AG04449 (cell line): Measurements from ENCODE around the gene EML1.
"Not testable (repeated sequence)": the region's sequence is repeated elsewhere in the genome, so short reads cannot be mapped to it uniquely, and the experiment has no call there.

Experiments used
- CTCF ChIA-PET: fragments of 350-600 bp; formaldehyde crosslinking; extraction: SDS; loops from one replicate; lab custom pipeline; 2021; ENCODE audit warnings: antibody characterized with exemption; lab: Yijun Ruan, JAX
- POLR2A ChIA-PET: fragments of 400-600, 350-600 bp; formaldehyde crosslinking; extraction: SDS; loops from one replicate; lab custom pipeline; 2020; ENCODE audit warnings: antibody characterized with exemption, inconsistent platforms; lab: Yijun Ruan, JAX
- DNase-seq: peaks from one replicate; pipeline ENCODE4 v3.0.0-alpha.2; 2010; ENCODE audit warnings: low read depth, low spot score
- H3K4me3 ChIP-seq: 2 replicates; pipeline ENCODE4 v1.5.1; 2011; ENCODE audit warnings: low read depth, mild to moderate bottlenecking, control low read depth, low read length
- TF ChIP-seq, protein P1 (sequence below): IDR thresholded peaks from one replicate; pipeline ENCODE4 v1.5.1; 2011; ENCODE audit warnings: mild to moderate bottlenecking, moderate library complexity, low read length, control low read depth, inconsistent platforms; ENCODE audit not compliant: insufficient read depth; ENCODE audit errors: missing control alignments

EML1 gene

DNA sequence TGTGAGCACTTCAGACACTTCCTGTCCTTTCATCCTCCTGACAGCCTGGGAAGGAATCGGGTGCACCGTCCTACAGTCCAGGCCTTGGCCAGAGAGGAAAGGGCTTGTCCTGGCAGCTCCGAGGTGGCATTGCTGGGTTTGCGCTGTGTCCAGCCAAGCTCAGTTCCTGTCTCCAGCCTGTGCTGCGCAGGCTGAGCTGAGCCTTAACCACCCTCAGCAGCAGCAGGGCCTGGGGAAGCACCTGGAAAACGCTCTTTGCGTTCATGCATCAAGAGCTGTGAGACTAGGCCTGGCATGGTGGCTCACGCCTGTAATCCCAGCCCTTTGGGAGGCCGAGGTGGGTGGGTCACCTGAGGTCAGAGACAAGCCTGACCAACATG is 33.7 kb upstream of the EML1 start:
- no peak overlapping the region for H3K4me3 ChIP-seq
- CTCF ChIA-PET: interaction anchor here (0.8 to 1.8 kb wide), 3 partner anchors 9 to 32 kb away, joined by 4 to 6 read pairs (median 4); no protein-coding TSS in a partner anchor
- DNase-seq: no peak
- TF ChIP-seq, protein P1, sequence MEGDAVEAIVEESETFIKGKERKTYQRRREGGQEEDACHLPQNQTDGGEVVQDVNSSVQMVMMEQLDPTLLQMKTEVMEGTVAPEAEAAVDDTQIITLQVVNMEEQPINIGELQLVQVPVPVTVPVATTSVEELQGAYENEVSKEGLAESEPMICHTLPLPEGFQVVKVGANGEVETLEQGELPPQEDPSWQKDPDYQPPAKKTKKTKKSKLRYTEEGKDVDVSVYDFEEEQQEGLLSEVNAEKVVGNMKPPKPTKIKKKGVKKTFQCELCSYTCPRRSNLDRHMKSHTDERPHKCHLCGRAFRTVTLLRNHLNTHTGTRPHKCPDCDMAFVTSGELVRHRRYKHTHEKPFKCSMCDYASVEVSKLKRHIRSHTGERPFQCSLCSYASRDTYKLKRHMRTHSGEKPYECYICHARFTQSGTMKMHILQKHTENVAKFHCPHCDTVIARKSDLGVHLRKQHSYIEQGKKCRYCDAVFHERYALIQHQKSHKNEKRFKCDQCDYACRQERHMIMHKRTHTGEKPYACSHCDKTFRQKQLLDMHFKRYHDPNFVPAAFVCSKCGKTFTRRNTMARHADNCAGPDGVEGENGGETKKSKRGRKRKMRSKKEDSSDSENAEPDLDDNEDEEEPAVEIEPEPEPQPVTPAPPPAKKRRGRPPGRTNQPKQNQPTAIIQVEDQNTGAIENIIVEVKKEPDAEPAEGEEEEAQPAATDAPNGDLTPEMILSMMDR: no peak
- POLR2A ChIA-PET: interaction anchor here (0.6 kb wide), 1 partner anchor 137 kb away, joined by 3 read pairs; no protein-coding TSS in a partner anchor

DNA sequence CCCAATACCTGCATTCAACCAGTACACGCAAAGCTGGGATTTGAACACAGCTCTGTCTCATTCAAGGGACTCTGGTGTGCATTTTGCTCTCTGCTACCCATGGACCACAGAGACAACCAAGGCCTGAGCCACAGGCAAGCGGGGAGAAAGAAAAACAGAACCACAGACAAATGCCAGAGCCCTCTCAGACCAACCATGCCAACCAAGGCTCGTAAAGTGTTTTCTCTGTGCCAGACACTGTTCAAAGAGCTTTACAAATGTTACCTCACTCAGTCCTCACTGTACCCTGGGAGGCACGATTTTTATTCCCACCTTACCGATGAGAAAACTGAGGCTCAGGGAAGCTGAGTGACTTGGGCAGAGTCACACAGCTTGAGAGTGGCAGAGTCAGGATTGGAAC is 32.4 kb upstream of the EML1 start:
- ChIA-PET POLR2A (no interaction called here), CTCF (interaction anchor here (1.8 kb wide), 1 partner anchor 8 kb away, joined by 6 read pairs; no protein-coding TSS in a partner anchor)
- no peak overlapping the region for H3K4me3 ChIP-seq
- no peak for DNase-seq
- TF ChIP-seq, protein P1: no peak

DNA sequence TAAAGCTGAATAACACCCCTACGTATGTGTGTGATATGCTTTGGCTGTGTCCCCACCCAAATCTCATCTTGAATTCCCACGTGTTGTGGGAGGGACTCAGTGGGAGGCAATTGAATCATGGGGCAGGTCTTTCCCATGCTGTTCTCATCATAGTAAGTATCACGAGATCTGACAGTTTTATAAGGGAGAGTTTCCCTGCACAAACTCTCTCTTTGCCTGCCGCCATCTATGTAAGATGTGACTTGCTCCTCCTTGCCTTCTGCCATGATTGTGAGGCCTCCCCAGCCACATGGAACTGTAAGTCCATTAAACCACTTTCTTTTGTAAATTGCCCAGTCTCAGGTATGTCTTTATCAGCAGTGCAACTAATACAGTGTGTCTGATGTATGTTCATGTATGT is 30.3 kb upstream of the EML1 start:
- POLR2A ChIA-PET, CTCF ChIA-PET, DNase-seq, H3K4me3 ChIP-seq: not testable (repeated sequence)

DNA sequence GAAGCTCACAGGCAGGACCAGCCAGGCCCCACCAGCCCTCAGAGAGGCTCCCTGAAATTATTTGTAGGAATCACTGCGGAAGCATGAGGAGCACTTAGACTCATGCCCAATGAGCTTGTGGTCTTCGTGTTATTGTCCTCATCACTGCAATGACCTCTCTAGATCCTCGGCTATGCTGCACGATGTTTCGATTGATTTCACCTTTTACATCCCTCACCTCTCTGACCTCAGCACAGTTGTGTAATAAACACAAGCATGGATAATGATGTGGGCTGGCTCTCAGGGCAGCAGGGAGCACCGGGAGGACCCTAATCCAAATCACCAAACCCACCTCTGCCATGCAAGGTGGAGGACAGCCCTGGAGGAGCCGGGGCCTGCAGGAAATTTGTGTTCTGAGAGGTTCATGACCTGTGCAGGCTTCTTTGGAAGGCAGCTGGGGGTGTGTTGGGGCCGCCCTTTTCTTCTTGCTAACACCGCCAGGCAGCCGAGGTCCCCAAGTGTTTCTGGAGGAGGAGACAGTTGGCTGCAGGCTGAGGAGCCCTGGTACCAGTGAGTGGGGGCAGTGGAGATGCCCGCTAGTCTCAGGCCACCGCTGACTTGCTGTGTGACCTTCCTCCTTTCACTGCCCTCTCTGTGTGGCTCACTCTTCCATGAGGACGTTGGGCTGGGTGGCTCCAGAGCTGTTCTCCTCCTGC is 29.5 kb upstream of the EML1 start:
- ChIA-PET CTCF (interaction anchor here (0.9 kb wide), 1 partner anchor 29 kb away, joined by 4 read pairs; no protein-coding TSS in a partner anchor), POLR2A (no interaction called here)
- H3K4me3 ChIP-seq: no peak overlapping the region
- DNase-seq: no peak
- TF ChIP-seq, protein P1: no peak

DNA sequence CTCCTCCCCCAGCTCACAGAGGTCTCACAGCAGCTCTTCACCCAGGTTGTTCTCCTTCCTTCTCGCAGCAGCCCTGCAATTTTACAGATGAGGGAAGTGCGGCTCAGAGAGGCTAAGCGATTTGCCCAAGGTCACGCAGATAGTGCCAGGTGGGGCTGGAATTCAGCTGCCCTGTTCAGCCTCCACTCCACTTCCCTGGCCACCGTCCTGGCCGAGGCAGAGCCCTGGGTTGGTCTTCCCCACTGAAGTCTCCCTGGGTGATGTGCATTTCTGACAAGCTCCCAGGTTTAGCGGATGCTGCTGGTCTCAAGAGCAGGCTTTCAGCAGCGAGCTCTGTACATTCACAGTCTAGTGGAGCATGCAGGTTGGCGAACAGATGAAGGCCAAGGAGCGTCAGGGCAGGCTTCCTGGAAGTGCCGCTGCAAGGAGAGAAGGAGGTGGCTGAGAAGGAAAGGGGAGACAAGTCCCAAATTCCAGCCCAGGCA is 28.9 kb upstream of the EML1 start:
- TF ChIP-seq, protein P1: no peak
- ChIA-PET CTCF (interaction anchor here (0.9 kb wide), 1 partner anchor 28 kb away, joined by 4 read pairs; no protein-coding TSS in a partner anchor), POLR2A (no interaction called here)
- no peak for DNase-seq
- no peak overlapping the region for H3K4me3 ChIP-seq

DNA sequence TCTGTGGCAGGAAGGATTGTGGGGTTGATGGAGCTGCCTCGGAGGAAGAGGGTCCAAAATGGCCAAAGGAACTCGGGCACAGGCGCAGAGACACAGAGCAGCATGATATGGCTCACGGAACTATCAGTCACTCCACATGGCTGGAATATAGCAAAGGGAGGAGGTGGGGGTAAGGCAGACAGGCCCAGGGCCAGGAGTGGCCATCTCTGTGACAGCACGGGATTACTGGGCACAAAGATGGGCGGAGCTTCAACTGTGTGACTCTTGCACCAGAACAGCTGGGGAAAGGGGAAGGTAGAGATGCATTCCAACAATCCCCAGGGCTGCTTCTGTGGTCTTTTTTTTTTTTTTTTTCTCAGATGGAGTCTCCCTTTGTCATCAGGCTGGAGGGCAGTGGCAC is 24.8 kb upstream of the EML1 start:
- ChIA-PET CTCF (interaction anchor here (1.6 to 1.7 kb wide), 2 partner anchors 8 to 14 kb away, joined by 5 to 6 read pairs; no protein-coding TSS in a partner anchor), POLR2A (no interaction called here)
- TF ChIP-seq, protein P1: no peak
- H3K4me3 ChIP-seq: no peak overlapping the region
- no peak for DNase-seq

DNA sequence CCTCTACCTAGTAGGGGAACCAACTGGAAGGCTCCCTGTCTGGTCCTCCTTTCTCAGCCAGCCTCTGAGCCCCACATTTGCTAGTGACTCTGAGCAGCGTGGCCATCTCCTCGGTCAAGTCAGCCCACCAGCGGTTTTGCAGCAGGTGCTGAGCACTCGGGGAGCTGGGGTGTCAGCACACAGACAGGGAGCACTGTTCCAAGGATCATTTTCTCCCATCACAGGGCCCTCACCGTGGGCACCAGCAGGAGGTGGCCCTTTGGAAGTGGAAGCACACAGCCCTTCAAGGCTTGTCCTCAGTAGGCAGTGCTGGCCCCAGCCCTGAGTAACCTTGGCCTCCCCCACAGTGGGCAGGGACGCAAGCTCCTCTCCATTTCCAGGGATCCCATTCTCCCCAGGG is 24.1 kb upstream of the EML1 start:
- DNase-seq: no peak
- CTCF ChIA-PET: interaction anchor here (1.7 kb wide), 1 partner anchor 9 kb away, joined by 6 read pairs; no protein-coding TSS in a partner anchor
- TF ChIP-seq, protein P1: no peak
- POLR2A ChIA-PET: no interaction called here
- H3K4me3 ChIP-seq: no peak overlapping the region
